OCI-LY1 (cell line): ENCODE results near the gene REL.

Experiments
- EZH2 ChIP-seq: fragments of 200-600 bp; sonication (generic), shearing (Covaris generic); IDR thresholded peaks from 2 replicates; pipeline ENCODE4 v1.8.0; 2017; ENCODE audit warnings: borderline replicate concordance, mixed run types, mild to moderate bottlenecking, antibody characterized with exemption, low read length, moderate library complexity, mixed read lengths
- TF ChIP-seq, protein P1 (sequence below): fragments of 200-600 bp; sonication (generic), shearing (Covaris generic); IDR thresholded peaks from 2 replicates; pipeline ENCODE4 v1.5.1; 2017; ENCODE audit warnings: mild to moderate bottlenecking, antibody characterized with exemption, low read length, moderate library complexity, mixed read lengths

DNA sequence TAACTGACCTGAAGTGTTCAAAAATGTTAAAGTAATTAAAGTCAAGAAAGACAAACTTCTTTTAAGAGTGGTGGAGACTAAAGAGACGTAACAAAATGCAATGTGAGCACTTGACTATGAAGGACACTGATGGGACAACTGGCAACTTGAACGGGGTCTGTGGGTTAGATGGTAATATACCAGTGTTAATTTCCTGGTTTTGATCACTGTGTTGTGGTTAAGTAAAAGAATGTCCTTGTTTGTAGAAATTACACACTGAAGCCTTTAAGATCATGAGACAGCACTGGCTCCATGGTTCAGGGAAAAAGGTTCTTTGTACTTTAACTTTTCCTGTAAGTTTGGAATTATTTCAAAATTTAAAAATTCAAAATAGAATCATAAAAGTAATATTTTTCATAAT, 58.2 kb downstream of the REL start:
- TF ChIP-seq, protein P1, sequence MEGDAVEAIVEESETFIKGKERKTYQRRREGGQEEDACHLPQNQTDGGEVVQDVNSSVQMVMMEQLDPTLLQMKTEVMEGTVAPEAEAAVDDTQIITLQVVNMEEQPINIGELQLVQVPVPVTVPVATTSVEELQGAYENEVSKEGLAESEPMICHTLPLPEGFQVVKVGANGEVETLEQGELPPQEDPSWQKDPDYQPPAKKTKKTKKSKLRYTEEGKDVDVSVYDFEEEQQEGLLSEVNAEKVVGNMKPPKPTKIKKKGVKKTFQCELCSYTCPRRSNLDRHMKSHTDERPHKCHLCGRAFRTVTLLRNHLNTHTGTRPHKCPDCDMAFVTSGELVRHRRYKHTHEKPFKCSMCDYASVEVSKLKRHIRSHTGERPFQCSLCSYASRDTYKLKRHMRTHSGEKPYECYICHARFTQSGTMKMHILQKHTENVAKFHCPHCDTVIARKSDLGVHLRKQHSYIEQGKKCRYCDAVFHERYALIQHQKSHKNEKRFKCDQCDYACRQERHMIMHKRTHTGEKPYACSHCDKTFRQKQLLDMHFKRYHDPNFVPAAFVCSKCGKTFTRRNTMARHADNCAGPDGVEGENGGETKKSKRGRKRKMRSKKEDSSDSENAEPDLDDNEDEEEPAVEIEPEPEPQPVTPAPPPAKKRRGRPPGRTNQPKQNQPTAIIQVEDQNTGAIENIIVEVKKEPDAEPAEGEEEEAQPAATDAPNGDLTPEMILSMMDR = no peak
- no peak for TF ChIP-seq EZH2
